Muscle of leg (tissue), 11 donors: ENCODE results near the gene DNM1. TPM values are rescaled to one million over a fixed set of nuclear protein-coding genes. Genes with fewer than 3 reads are reported as not detected.
"Not testable (repeated sequence)": the region's sequence is repeated elsewhere in the genome, so short reads cannot be mapped to it uniquely, and the experiment has no call there.

Experiments
- DNase-seq: peaks from one replicate; pipeline ENCODE4 v3.0.0; 2013
- H3K27ac ChIP-seq: one replicate; pipeline ENCODE4 v1.5.1; 2013; ENCODE audit warnings: mild to moderate bottlenecking, low read length, control low read depth
- H3K27me3 ChIP-seq: one replicate; pipeline ENCODE4 v1.6.1; 2013; ENCODE audit warnings: low read length; ENCODE audit not compliant: control insufficient read depth, insufficient read depth
- H3K36me3 ChIP-seq: one replicate; pipeline ENCODE4 v1.6.1; 2013; ENCODE audit warnings: low read length; ENCODE audit not compliant: control insufficient read depth, insufficient read depth
- H3K4me1 ChIP-seq: one replicate; pipeline ENCODE4 v1.6.1; 2013; ENCODE audit warnings: low read length; ENCODE audit not compliant: control insufficient read depth, insufficient read depth
- H3K4me3 ChIP-seq: one replicate; pipeline ENCODE4 v1.5.1; 2013; ENCODE audit warnings: low read length, control low read depth
- H3K9me3 ChIP-seq: replicated peaks from 2 replicates; pipeline ENCODE4 v1.6.1; 2013; ENCODE audit warnings: low read depth, low read length; ENCODE audit not compliant: control insufficient read depth
- WGBS: methylation state at CpG from one replicate; pipeline ENCODE4 v1.1.5; 2013; ENCODE audit warnings: missing lambda C conversion rate; ENCODE audit not compliant: insufficient coverage; 5-methylcytosine and 5-hydroxymethylcytosine counted together
- polyA plus RNA-seq, 8 donors: library from polyadenylated mRNA; unstranded; fragments of 120-200 nt; gene quantifications; one replicate each; pipeline versions ENCODE4 v1.2.1 to v1.2.3, GENCODE V29; 2013; ENCODE audit warnings: inconsistent platforms in 1 of 8, low replicate concordance in 1 of 8; ENCODE audit not compliant: insufficient read length in 8 of 8, insufficient read depth in 1 of 8
- total RNA-seq: library from RNA; stranded (reverse); fragments of 120-200 nt; gene quantifications from one replicate; pipeline ENCODE4 v1.2.4, GENCODE V29; 2013

DNM1 gene
- total and polyA plus RNA-seq, 9 donors: 18.5 to 75.6 (median 44.6) TPM

DNA sequence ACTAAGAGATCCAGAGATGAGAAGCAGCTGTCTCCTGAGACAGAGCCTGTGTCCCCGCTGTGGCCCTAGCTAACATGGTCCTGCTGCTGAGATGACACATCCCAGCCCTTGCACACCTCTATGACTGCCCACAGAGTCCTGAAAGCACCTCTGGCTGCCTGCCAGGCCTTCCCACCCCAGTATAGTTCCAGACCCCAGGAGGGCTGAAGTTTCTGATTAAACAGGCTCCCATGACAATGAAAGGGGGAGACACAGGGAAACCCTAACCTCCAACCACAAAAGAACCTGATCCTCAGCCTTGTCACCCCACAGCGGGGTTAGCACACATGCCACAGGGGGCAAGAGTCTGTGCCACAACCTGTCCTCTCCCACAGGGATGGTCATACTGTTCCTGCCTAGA, 27.5 kb upstream of the DNM1 start:
- Histone ChIP-seq H3K4me3 (no peak overlapping the region), H3K27ac (no peak overlapping the region), H3K27me3 (no peaks in the 10 kb centered on the region), H3K4me1 (no peaks in the 10 kb centered on the region), H3K36me3 (peaks cover 73% of the 10 kb centered on the region), H3K9me3 (peaks cover 7% of the 10 kb centered on the region)
- WGBS: 100% methylated on average over 1 of the region's 2 CpGs
- no peak for DNase-seq

DNA sequence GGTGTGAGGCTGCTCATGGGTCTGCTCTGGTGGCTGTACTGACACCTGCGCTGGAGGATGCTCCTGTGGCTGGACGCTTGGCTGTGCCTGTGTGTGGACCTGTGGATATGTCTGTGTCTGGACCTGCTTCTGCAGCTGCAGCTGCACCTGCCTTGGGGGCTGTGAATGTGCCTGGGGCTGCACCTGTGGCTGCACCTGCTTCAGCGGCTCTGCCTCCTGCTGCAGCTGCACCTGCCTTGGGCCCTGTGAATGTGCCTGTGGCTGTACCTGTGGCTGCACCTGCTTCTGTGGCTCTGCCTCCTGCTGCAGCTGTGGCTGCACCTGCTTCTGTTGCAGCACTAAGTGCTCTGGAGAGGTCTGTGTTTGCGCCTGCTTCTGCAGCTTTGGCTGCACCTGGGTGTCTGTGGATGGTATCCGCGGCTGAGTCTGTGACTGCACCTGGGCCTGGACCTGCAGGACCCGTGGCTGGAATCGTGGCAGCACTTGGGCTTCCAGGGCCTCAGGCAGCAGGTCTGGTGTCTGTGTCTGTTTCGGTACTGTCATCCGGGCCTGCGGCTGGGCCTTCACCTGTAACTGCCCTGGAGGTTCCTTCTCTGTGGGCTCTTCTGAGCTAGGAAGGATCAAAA, 24.3 kb upstream of the DNM1 start:
- Histone ChIP-seq H3K27me3 (no peaks in the 10 kb centered on the region), H3K27ac (no peak overlapping the region), H3K36me3 (peaks cover 85% of the 10 kb centered on the region), H3K9me3 (peaks cover 7% of the 10 kb centered on the region), H3K4me1 (no peaks in the 10 kb centered on the region), H3K4me3 (no peak overlapping the region)
- no peak for DNase-seq
- WGBS: 98% methylated on average over 9 of the region's 11 CpGs

DNA sequence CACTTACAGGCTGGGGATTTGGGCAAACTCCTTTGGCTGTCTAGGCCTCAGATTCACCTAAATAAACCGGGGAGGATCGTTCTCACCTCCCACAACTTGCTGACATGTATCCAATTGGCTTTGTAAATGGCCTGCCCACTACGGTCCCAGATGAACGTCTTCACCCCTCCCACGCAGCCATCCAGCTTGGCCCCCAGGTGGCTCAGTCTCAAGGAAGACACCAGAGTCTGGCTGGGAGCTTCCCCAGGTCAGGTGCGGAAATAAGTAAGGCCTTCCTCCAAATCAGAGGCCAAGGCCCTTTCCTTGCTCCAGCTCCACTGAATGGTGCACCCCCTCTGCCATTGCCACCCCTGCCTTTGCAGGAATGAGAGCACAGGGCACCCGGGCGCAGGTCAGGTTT, 23.2 kb upstream of the DNM1 start:
- peaks cover 84% of the 10 kb centered on the region for H3K36me3 ChIP-seq
- H3K4me1 ChIP-seq: no peaks in the 10 kb centered on the region
- peaks cover 7% of the 10 kb centered on the region for H3K9me3 ChIP-seq
- no peak overlapping the region for H3K4me3 ChIP-seq
- no peaks in the 10 kb centered on the region for H3K27me3 ChIP-seq
- 98% methylated on average over 5 of the region's 8 CpGs for WGBS
- no peak for DNase-seq
- no peak overlapping the region for H3K27ac ChIP-seq

DNA sequence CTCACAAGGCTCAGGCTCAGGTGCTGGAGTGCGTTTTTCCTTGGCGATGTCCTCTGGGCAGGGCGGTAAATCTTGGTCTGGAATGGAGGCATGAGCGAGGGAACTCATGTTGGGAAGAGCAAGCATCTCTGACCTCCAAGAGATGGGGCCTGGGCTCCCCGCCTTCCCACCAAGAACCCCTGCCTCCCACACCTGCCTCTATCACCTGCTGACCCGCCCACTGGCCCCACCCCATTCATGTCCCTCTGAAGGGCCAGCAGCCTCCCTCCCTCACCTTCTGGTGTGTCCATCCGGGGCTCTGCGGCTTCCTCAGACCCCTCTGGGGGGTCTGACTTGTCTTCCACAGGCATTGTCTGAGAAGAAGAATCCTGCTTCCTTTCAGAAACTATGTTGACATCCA, 22.7 kb upstream of the DNM1 start:
- DNase-seq: no peak
- H3K9me3 ChIP-seq: peaks cover 7% of the 10 kb centered on the region
- no peak overlapping the region for H3K27ac ChIP-seq
- peaks cover 84% of the 10 kb centered on the region for H3K36me3 ChIP-seq
- H3K27me3 ChIP-seq: no peaks in the 10 kb centered on the region
- H3K4me3 ChIP-seq: no peak overlapping the region
- no peaks in the 10 kb centered on the region for H3K4me1 ChIP-seq
- 96% methylated on average over 8 of the region's 8 CpGs for WGBS

DNA sequence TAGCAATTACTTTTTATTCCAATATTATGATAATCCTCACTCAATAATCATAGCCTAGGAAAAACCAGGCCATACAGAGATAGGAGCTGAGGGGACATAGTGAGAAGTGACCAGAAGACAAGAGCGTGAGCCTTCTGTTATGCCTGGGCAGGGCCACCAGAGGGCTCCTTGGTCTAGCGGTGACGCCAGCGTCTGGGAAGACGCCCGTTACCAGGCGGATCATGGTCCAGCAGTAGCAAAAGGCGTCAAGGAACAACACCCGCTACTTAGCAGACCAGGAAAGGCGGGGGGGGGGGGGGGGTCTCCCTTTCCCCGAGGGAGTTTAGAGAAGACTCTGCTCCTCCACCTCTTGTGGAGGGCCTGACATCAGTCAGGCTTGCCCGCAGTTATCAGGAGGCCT, 21.7 kb upstream of the DNM1 start:
- WGBS: 25% methylated on average over 7 of the region's 12 CpGs
- DNase-seq: peak; percentile 46
- not testable (repeated sequence) for H3K27ac ChIP-seq, H3K9me3 ChIP-seq, H3K4me1 ChIP-seq, H3K4me3 ChIP-seq, H3K27me3 ChIP-seq
- peaks cover 84% of the 10 kb centered on the region for H3K36me3 ChIP-seq

DNA sequence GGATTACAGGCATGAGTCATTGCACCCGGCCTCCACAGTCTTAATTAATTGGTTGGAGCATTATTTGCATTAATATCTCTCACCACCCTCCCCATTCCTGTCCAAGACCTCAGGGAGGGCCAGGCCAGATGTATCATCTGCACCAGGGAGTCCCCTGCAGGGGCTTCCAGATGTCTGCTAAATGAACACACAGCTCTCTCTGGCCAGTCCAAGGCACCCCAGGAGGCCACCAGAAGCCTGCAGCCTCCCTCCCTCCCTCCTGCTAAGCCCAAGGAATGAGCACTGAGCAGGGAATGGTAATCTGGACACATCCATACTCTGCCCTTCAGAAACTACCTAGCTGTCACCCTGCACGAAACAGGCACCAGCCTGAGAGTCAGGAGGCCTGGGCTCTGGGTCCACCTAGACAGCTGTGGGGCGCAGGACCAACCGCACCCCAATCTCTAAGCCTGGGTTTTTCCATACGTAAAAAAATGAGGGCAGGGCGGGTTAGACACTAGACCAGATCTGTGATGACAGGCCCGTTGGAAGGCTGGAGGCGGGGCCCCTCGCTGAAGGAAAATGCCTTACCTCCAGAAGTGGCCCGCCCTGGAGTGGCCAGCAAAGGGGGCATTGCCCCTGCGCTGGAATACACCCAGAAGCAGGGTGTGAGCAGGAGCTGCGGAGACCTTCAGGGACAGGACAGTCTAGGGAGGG, 20.1 kb upstream of the DNM1 start:
- no peaks in the 10 kb centered on the region for H3K4me1 ChIP-seq
- H3K9me3 ChIP-seq: peaks cover 7% of the 10 kb centered on the region
- peaks cover 76% of the 10 kb centered on the region for H3K36me3 ChIP-seq
- H3K27ac ChIP-seq: no peak overlapping the region
- WGBS: 95% methylated on average over 11 of the region's 12 CpGs
- H3K4me3 ChIP-seq: no peak overlapping the region
- DNase-seq: no peak
- no peaks in the 10 kb centered on the region for H3K27me3 ChIP-seq

DNA sequence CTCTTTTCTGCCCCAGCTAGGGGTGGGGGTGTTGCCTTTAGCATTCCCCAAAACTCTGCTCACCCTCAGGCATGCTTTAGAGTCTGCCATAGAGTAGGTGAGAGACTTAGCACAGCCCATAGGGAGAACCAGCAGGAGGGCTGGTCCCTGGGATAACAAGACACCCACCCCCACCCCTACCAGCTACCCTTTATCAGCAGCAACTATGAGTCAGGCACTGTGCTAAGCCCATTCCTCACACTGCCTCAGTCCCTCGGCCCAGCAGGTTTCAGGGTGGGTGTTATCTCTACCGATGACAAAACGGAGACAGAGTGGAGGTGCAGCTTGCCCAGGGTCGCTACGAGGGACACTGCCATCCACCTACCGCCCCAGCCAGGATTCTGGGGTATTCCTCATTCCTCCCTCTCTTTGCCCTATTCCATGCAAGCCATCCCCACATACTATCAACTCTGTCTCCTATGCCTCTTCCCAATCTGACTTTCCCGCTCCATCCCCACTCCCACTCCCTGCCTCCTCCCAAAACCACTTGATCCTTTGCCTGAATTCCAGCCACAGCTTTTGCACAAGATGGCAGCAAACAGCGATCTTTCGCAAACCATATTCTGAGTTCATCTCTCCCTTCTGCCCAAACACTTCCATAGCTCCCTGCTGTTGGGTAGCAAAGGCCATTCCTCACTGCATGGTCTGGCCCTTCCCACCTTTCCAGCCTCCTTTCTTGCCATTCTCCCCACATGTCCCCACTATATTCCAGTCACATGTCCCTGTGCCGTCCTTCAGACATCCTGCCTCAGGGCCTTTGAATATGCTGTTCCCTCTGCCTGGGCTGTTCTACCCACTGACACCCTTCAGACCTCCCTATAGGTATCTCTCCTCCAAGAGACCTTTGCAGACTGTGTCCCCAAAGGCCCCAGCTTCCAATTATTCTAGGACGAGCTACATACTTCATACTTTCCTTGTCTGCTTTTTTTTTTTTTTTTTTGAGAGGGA, 16.9 kb upstream of the DNM1 start:
- H3K36me3 ChIP-seq: peaks cover 68% of the 10 kb centered on the region
- DNase-seq: no peak
- 89% methylated on average over 9 of the region's 11 CpGs for WGBS

DNA sequence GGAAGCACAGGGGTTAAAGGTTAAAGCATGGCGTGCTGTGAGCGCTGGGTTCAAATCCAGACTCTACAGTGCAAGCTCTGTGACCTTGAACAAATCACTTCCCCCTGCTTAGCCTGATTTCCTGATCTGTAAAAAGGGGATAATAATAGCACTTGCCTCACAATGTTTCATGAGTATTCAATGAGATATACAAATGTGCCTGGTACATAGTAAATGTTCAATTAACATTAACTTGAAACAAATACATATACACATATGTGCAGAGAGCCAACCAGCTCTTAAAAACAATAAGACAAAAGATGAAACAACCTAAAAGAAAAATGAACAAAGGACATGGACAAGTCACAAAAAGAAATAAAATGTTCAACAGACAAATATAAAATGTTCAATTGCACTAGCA, 15.8 kb upstream of the DNM1 start:
- Histone ChIP-seq H3K9me3 (no peaks in the 10 kb centered on the region), H3K36me3 (peaks cover 67% of the 10 kb centered on the region), H3K4me1 (peaks cover 12% of the 10 kb centered on the region), H3K27ac (no peak overlapping the region), H3K4me3 (no peak overlapping the region), H3K27me3 (no peaks in the 10 kb centered on the region)
- WGBS: no CpG with 5 or more reads among the region's 2 CpGs
- DNase-seq: no peak

More for the DNA sequence above, 16.9 kb upstream of the DNM1 start:
- Histone ChIP-seq H3K9me3 (no peaks in the 10 kb centered on the region), H3K27me3 (no peaks in the 10 kb centered on the region), H3K4me1 (peaks cover 10% of the 10 kb centered on the region), H3K4me3 (no peak overlapping the region), H3K27ac (no peak overlapping the region)

DNA sequence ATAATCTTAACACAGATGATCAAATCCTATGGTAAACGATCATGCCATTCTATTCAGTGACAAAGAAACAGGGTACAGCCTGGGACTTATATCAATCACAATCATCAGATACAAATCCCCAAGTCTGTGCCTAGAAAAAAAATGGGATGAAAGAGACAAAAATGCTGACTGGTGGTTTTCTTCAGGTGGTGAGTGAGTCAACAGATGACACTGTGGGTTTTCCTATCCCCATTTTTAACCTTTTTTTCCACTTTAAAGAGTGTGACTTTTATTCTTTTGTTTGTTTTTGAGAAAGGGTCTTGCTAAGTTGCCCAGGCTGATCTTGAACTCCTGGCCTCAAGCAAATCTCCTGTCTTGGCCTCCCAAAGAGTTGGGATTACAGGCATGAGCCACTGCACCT, 15.0 kb upstream of the DNM1 start:
- Histone ChIP-seq H3K27ac (no peak overlapping the region), H3K4me1 (peaks cover 16% of the 10 kb centered on the region), H3K4me3 (no peak overlapping the region), H3K36me3 (peaks cover 59% of the 10 kb centered on the region), H3K9me3 (no peaks in the 10 kb centered on the region), H3K27me3 (no peaks in the 10 kb centered on the region)
- no peak for DNase-seq
- no CpG with 5 or more reads among the region's 1 CpG for WGBS

DNA sequence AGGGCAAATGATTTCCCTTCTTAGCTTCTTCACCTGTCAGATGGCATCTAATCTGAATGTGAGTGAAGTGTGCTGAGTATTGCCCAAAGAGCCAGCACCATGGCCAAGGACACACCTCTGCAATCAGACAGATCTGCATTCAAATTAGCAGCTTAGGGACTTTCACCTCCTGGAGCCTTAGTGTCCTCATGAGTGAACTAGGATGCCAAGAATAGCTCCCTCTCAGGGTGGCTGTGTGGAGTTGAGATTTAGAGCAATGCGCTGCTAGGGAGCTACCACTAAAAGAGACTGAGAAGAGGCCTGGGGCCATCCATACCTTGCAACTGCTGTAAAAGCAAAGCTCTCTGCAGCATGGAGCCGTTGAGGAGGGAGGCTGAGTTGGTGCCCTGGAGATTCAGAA, 13.2 kb upstream of the DNM1 start:
- Histone ChIP-seq H3K9me3 (no peaks in the 10 kb centered on the region), H3K4me3 (no peak overlapping the region), H3K4me1 (peaks cover 17% of the 10 kb centered on the region), H3K27ac (no peak overlapping the region), H3K27me3 (no peaks in the 10 kb centered on the region), H3K36me3 (peaks cover 43% of the 10 kb centered on the region)
- 86% methylated on average over 1 of the region's 2 CpGs for WGBS
- no peak for DNase-seq
